K562 (cell line): ENCODE measurements around the gene AQP2. TPM values are rescaled to one million over a fixed set of nuclear protein-coding genes. Genes with fewer than 3 reads are reported as not detected.

ENCODE experiments used
- ATAC-seq: fragments of 200-7000 bp; cut with Tn5 transposase; 3 replicates; pipeline ENCODE4 v1.9.1; 2020; ENCODE audit warnings: moderate library complexity
- BruUV-seq: library from RNA; stranded (reverse); fragments of 400-500 nt; replicated peaks from 2 replicates; lab custom pipeline; 2021; lab: Mats Ljungman, UMichigan
- CTCF ChIA-PET: fragments of 300-600 bp; formaldehyde crosslinking; extraction: SDS; loops from one replicate; lab custom pipeline; 2021; ENCODE audit warnings: low intra/inter-chr PET ratio; lab: Yijun Ruan, JAX
- POLR2A ChIA-PET: fragments of 300-600, 350-650 bp; sonication (Branson Sonifier 250); formaldehyde crosslinking; extraction: SDS; loops from one replicate; lab custom pipeline; 2021; ENCODE audit warnings: antibody characterized with exemption, inconsistent platforms; lab: Yijun Ruan, JAX
- DNase-seq, 4 experiments: peaks; one replicate each; pipeline versions ENCODE4 v3.0.0 to v3.0.0-alpha.2; 2011 to 2018; ENCODE audit warnings: low spot score in 3 of 4, mixed read lengths in 3 of 4; ENCODE audit errors: extremely low read depth in 1 of 4
- FAIRE-seq: peaks from 2 replicates; lab custom pipeline; 2011; peaks lifted over from hg19 to GRCh38; lab: Jason Lieb, UNC
- H2AFZ ChIP-seq: 2 replicates; pipeline ENCODE4 v1.6.0; 2011; ENCODE audit warnings: low read depth, low read length, control low read depth, inconsistent platforms
- H3K27ac ChIP-seq: fragments of 200-600 bp; 3 replicates; pipeline ENCODE4 v1.8.0; 2011; ENCODE audit warnings: low read depth, mild to moderate bottlenecking, control low read depth, inconsistent platforms, low read length, moderate library complexity, mixed read lengths; ENCODE audit errors: extremely low read depth
- H3K27me3 ChIP-seq, 2 experiments: fragments of 300-600 bp in 1 of 2; 2 replicates in 1 of 2; 3 replicates in 1 of 2; pipeline versions ENCODE4 v1.6.0 to v1.8.0; 2011; ENCODE audit warnings: inconsistent platforms in 2 of 2, low read length in 2 of 2, mild to moderate bottlenecking in 1 of 2, mixed read lengths in 1 of 2, moderate library complexity in 1 of 2; ENCODE audit not compliant: control insufficient read depth in 2 of 2, insufficient read depth in 2 of 2
- H3K36me3 ChIP-seq: fragments of 300-600 bp; 3 replicates; pipeline ENCODE4 v1.8.0; 2011; ENCODE audit warnings: mild to moderate bottlenecking, low read length, inconsistent platforms; ENCODE audit not compliant: control insufficient read depth, insufficient read depth
- H3K4me1 ChIP-seq, 2 experiments: fragments of 200-600 bp in 1 of 2; replicated peaks in 1 of 2; 2 replicates in 1 of 2; 3 replicates in 1 of 2; pipeline versions ENCODE4 v1.5.1 to v1.8.0; 2011; ENCODE audit warnings: inconsistent platforms in 2 of 2, low read length in 2 of 2, mild to moderate bottlenecking in 1 of 2, mixed read lengths in 1 of 2, moderate library complexity in 1 of 2; ENCODE audit not compliant: control insufficient read depth in 2 of 2, insufficient read depth in 2 of 2
- H3K4me2 ChIP-seq: 2 replicates; pipeline ENCODE4 v1.6.1; 2011; ENCODE audit warnings: low read length, control low read depth, inconsistent platforms, mixed read lengths; ENCODE audit not compliant: insufficient read depth
- H3K4me3 ChIP-seq: fragments of 200-600 bp; sonication (generic), shearing (Covaris generic); 2 replicates; pipeline ENCODE4 v1.5.1; 2016; ENCODE audit warnings: control low read depth, inconsistent platforms
- H3K79me2 ChIP-seq: fragments of 200-600 bp; 3 replicates; pipeline ENCODE4 v1.8.0; 2011; ENCODE audit warnings: low read length, inconsistent platforms; ENCODE audit not compliant: control insufficient read depth, insufficient read depth
- H3K9ac ChIP-seq, 2 experiments: 2 replicates each; pipeline versions ENCODE4 v1.6.0 to v1.6.1; 2011; ENCODE audit warnings: low read depth in 2 of 2, low read length in 2 of 2, control low read depth in 1 of 2, inconsistent platforms in 1 of 2, mild to moderate bottlenecking in 1 of 2, mixed read lengths in 1 of 2; ENCODE audit not compliant: insufficient read depth in 1 of 2
- H3K9me1 ChIP-seq: one replicate; pipeline ENCODE4 v1.6.0; 2011; ENCODE audit warnings: inconsistent platforms, mild to moderate bottlenecking, low read length, moderate library complexity; ENCODE audit not compliant: control insufficient read depth, insufficient read depth
- H3K9me3 ChIP-seq: replicated peaks from 2 replicates; pipeline ENCODE4 v1.5.1; 2011; ENCODE audit warnings: low read depth, low read length, inconsistent platforms; ENCODE audit not compliant: control insufficient read depth, insufficient read depth
- H4K20me1 ChIP-seq: replicated peaks from 2 replicates; pipeline ENCODE4 v1.6.1; 2011; ENCODE audit warnings: low read length, inconsistent platforms, mixed read lengths; ENCODE audit not compliant: control insufficient read depth, insufficient read depth
- ASH1L ChIP-seq: fragments of 450-650 bp; IDR thresholded peaks from 2 replicates; pipeline ENCODE4 v1.6.1; 2018; ENCODE audit warnings: borderline replicate concordance, mild to moderate bottlenecking, low read depth; ENCODE audit not compliant: partially characterized antibody
- E2F5 ChIP-seq: sonication (generic); formaldehyde crosslinking; IDR thresholded peaks from 2 replicates; pipeline ENCODE4 v1.8.0; 2022; ENCODE audit warnings: mild to moderate bottlenecking, missing genetic modification reagents
- ETV1 ChIP-seq: fragments of 450-650 bp; conservative IDR thresholded peaks from 2 replicates; pipeline ENCODE4 v1.6.1; 2016; ENCODE audit warnings: missing genetic modification characterization, control low read depth, low read depth, missing compliant biosample characterization
- EWSR1 ChIP-seq: fragments of 450-650 bp; IDR thresholded peaks from 2 replicates; pipeline ENCODE4 v1.6.1; 2018; ENCODE audit warnings: borderline replicate concordance, mild to moderate bottlenecking, low read depth, moderate library complexity; ENCODE audit not compliant: partially characterized antibody
- EZH2 ChIP-seq: IDR thresholded peaks from 2 replicates; pipeline ENCODE4 v1.6.1; 2012; ENCODE audit warnings: low read depth, mild to moderate bottlenecking, inconsistent platforms, low read length, borderline replicate concordance
- HNRNPLL ChIP-seq: fragments of 200-400 bp; formaldehyde crosslinking; IDR thresholded peaks from 2 replicates; pipeline ENCODE4 v1.6.1; 2017; ENCODE audit warnings: low read length, low read depth, mild to moderate bottlenecking; ENCODE audit not compliant: poor library complexity, severe bottlenecking
- KLF1 ChIP-seq: fragments of 450-650 bp; IDR thresholded peaks from 2 replicates; pipeline ENCODE4 v1.6.1; 2016; ENCODE audit warnings: missing genetic modification characterization, missing compliant biosample characterization
- LEF1 ChIP-seq: fragments of 450-650 bp; IDR thresholded peaks from 2 replicates; pipeline ENCODE4 v1.6.1; 2016; ENCODE audit warnings: mild to moderate bottlenecking
- NFIC ChIP-seq: fragments of 450-650 bp; IDR thresholded peaks from 2 replicates; pipeline ENCODE4 v1.6.1; 2017; ENCODE audit warnings: mild to moderate bottlenecking, inconsistent platforms
- POLR3G ChIP-seq: IDR thresholded peaks from 2 replicates; pipeline ENCODE4 v1.6.1; 2011; ENCODE audit not compliant: insufficient read length, insufficient replicate concordance; ENCODE audit errors: extremely low read depth
- SRSF9 ChIP-seq: fragments of 200-400 bp; formaldehyde crosslinking; IDR thresholded peaks from 2 replicates; pipeline ENCODE4 v1.6.1; 2017; ENCODE audit warnings: low read depth, low read length, borderline replicate concordance
- ZEB2 ChIP-seq: fragments of 450-650 bp; IDR thresholded peaks from 2 replicates; pipeline ENCODE4 v1.6.1; 2016
- ZNF253 ChIP-seq: fragments of 250-450 bp; sonication (Bioruptor Pico); conservative IDR thresholded peaks from 2 replicates; pipeline ENCODE4 v1.6.1; 2021; ENCODE audit warnings: mild to moderate bottlenecking
- ZNF436 ChIP-seq: fragments of 250-450, 450-650 bp; sonication (Bioruptor Pico); formaldehyde crosslinking; IDR thresholded peaks from 2 replicates; pipeline ENCODE4 v1.7.0; 2020; ENCODE audit warnings: mild to moderate bottlenecking
- WGBS: fragments of 100-300 bp; shearing (Covaris generic); methylation state at CpG from one replicate; pipeline ENCODE4 v1.1.6; 2016; ENCODE audit warnings: low coverage, mixed read lengths; ENCODE audit not compliant: insufficient coverage; ENCODE audit errors: missing lambda C conversion rate; 5-methylcytosine and 5-hydroxymethylcytosine counted together
- in situ Hi-C: fragments of 300-500 bp; cut with MboI; formaldehyde crosslinking; loops from 4 replicates; pipeline ENCODE4 v1.15.0; 2018; ENCODE audit warnings: inconsistent platforms, mixed read lengths
- intact Hi-C: fragments of 100-400 bp; cut with micrococcal nuclease; formaldehyde crosslinking; loops from 2 replicates; pipeline ENCODE4 v1.14.2; 2022
- polyA plus RNA-seq, 8 experiments: library from polyadenylated mRNA; depleted of rRNA in 4 of 8; stranded (reverse) in 5 of 8; unstranded in 3 of 8; fragments of >200 nt; fragmentation: Nextera tagmentation in 2 of 8; fragmentation: Illumina TruSeq in 1 of 8; extraction: Ambion mirVana in 2 of 8; extraction: Trizol in 1 of 8; gene quantifications; 2 replicates each; pipeline versions ENCODE4 v1.2.1 to v1.2.3, GENCODE V29; 2011 to 2014; ENCODE audit warnings: inconsistent platforms in 1 of 8, missing spikeins in 1 of 8
- total RNA-seq, 7 experiments: library from RNA; depleted of rRNA in 6 of 7; stranded (reverse); fragments of >200 nt in 6 of 7; fragmentation: Illumina TruSeq in 2 of 7; extraction: Trizol in 2 of 7; gene quantifications; 2 replicates each; pipeline versions ENCODE4 v1.2.1 to v1.2.3, GENCODE V29; 2011 to 2021; ENCODE audit warnings: low replicate concordance in 1 of 7

Gene AQP2
- total and polyA plus RNA-seq, 9 of the 15 experiments (the other 6 are each of a cell fraction or from before 2014, with no cell fraction given) = not detected

- Histone ChIP-seq H3K79me2 (no peaks in the 10 kb centered on the region), H3K9me3 (no peaks in the 10 kb centered on the region), H3K9me1 (no peaks in the 10 kb centered on the region), H2AFZ (peak overlapping the region; percentile 92; the same call in 1 of the 2 replicates), H3K36me3 (no peaks in the 10 kb centered on the region), H3K9ac (no peak overlapping the region), H3K4me3 (no peak overlapping the region), H3K4me2 (no peak overlapping the region), H3K27me3 (0 out of 5 replicates have a peak, but pooled peaks cover 0 to 9% of the 10 kb centered on the region in 2 experiments), H3K27ac (no peak overlapping the region), H3K4me1 (peaks cover 14 to 26% of the 10 kb centered on the region in 2 experiments; a peak in 4 of 5 replicates), H4K20me1 (no peaks in the 10 kb centered on the region)
- ChIA-PET CTCF (no interaction called here), POLR2A (interaction anchor here (0.6 to 1.8 kb wide), 4 partner anchors 14 to 776 kb away, joined by 3 to 12 read pairs (median 3); no protein-coding TSS in a partner anchor)
- DNase-seq (no peak), FAIRE-seq (no peak), ATAC-seq (no peak)
- intact Hi-C loops = loop anchor here (5.0 kb wide), 2 partner anchors 79 to 169 kb away; no protein-coding TSS in a partner anchor
- in situ Hi-C loops = no loop called here
- 9% methylated on average over 3 of the region's 3 CpGs for WGBS
- BruUV-seq = no TSS peak
- TF ChIP-seq EZH2 (no peak), NFIC (peak; percentile 42)
These were observed 4.0 kb upstream of the AQP2 start for GRCh38 chr12:49946497-49946896.

GRCh38 chr12:49947593-49948226 is 2.8 kb upstream of the AQP2 start:
- in situ Hi-C loops (no loop called here), intact Hi-C loops (loop anchor here (5.0 kb wide), 2 partner anchors 80 to 170 kb away; no protein-coding TSS in a partner anchor)
- no peak overlapping the region for H3K27ac ChIP-seq
- H3K4me3 ChIP-seq = no peak overlapping the region
- H3K9ac ChIP-seq = no peak overlapping the region
- WGBS = 49% methylated on average over 7 of the region's 7 CpGs
- no peak overlapping the region for H3K4me2 ChIP-seq
- CTCF ChIA-PET = no interaction called here
- DNase-seq (no peak), ATAC-seq (no peak), FAIRE-seq (peak; percentile 6)
- no peaks in the 10 kb centered on the region for H3K79me2 ChIP-seq
- peaks cover 14 to 23% of the 10 kb centered on the region in 2 experiments; a peak in 4 of 5 replicates for H3K4me1 ChIP-seq
- H3K27me3 ChIP-seq = 0 out of 5 replicates have a peak, but pooled peaks cover 0 to 9% of the 10 kb centered on the region in 2 experiments
- H3K9me3 ChIP-seq = no peaks in the 10 kb centered on the region
- H2AFZ ChIP-seq = no peak overlapping the region
- no peaks in the 10 kb centered on the region for H4K20me1 ChIP-seq
- BruUV-seq = no TSS peak
- POLR2A ChIA-PET = interaction anchor here (0.9 kb wide), 1 partner anchor 455 kb away, joined by 3 read pairs; no protein-coding TSS in a partner anchor
- no peaks in the 10 kb centered on the region for H3K9me1 ChIP-seq
- no peaks in the 10 kb centered on the region for H3K36me3 ChIP-seq
- TF ChIP-seq LEF1 = no peak
- TF ChIP-seq ETV1 (tag) = no peak
- no peak for TF ChIP-seq KLF1 (tag)
- no peak for TF ChIP-seq ZEB2
- TF ChIP-seq ASH1L = no peak
- no peak for TF ChIP-seq ZNF436 (CRISPR knock-in tag)
- no peak for TF ChIP-seq HNRNPLL
- no peak for TF ChIP-seq POLR3G
- no peak for TF ChIP-seq SRSF9
- TF ChIP-seq E2F5 = no peak
- no peak for TF ChIP-seq ZNF253 (CRISPR knock-in tag)
- no peak for TF ChIP-seq EWSR1
